PFSK-1 (cell line): ENCODE measurements around the gene BACE2.

Source experiments
- REST ChIP-seq, 2 experiments: IDR thresholded peaks; 2 replicates each; pipeline versions ENCODE4 v1.6.1 to v1.8.0; 2011 to 2012; ENCODE audit warnings: low read depth in 2 of 2, low read length in 2 of 2, control low read depth in 1 of 2, inconsistent platforms in 1 of 2, mild to moderate bottlenecking in 1 of 2, moderate library complexity in 1 of 2; ENCODE audit not compliant: insufficient read depth in 1 of 2
- SIN3A ChIP-seq: IDR thresholded peaks from 2 replicates; pipeline ENCODE4 v1.6.1; 2012; ENCODE audit warnings: mild to moderate bottlenecking, low read length, moderate library complexity, borderline replicate concordance; ENCODE audit not compliant: insufficient read depth

DNA sequence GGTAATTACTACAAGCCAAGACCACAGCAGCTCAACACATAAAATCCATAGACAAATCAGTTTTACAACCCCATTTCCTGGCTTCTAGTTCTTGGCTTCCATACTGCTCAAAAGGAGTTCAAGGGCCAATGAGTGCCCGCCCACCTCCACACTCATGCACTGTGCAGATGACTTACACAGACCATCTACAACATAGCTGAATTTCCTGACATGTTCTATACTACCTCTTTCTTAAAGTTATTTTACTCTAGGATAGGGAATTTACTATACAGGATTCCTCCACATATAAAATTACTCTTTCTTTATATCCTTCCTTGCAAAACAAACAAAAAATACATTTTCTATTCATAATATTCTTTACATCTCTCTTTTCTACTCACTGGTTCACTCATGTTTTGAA, 14.6 kb downstream of the BACE2 start:
- TF ChIP-seq SIN3A: no peak
- TF ChIP-seq REST (IDR thresholded peaks at IDR 0.05; ENCODE audit: insufficient read depth in 1 of 2, low read depth in 2 of 2, low read length in 2 of 2): no peak
